ENCODE measurements around the gene ATG16L1. TPM values are rescaled to one million over a fixed set of nuclear protein-coding genes. Genes with fewer than 3 reads are reported as not detected.

ATG16L1 gene
- total and polyA plus RNA-seq, 2 donors (not counting 3 experiments of a cell fraction or from before 2014, with no cell fraction given): 18.1 to 29.8 TPM

DNA sequence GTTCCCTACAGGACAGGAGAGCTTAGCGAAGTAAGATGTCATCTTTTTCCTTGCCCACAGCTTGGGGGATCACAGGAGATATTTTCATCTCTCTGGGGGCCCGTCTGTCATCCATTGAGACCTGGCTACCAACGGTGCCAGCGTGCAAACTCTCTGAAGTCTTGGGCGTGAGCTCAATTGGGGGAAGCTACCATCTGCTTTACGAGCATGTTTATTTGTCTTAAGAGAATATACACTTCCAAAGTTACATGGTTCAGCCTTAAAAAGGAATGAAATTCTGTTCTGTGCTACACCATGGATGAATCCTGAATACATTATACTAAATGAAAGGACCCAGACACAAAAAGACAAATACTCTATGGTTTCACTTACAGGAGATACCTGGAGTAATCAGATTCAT lies 69.7 kb downstream of the ATG16L1 start:
- Histone ChIP-seq H3K9ac (replicated peaks; ENCODE audit: extremely low read depth, insufficient read depth, low read length) (no peak overlapping the region), H3K27me3 (ENCODE audit: control insufficient read depth in 2 of 2, insufficient read depth in 2 of 2, low read length in 2 of 2) (peaks cover 3 to 7% of the 10 kb centered on the region in 2 experiments), H2AFZ (ENCODE audit: low read depth, low read length) (no peak overlapping the region), H3K9me1 (replicated peaks; ENCODE audit: control insufficient read depth, extremely low read depth, insufficient read depth, low read length) (no peaks in the 10 kb centered on the region), H3K79me2 (ENCODE audit: control insufficient read depth, insufficient read depth, low read length) (no peaks in the 10 kb centered on the region), H3K4me1 (ENCODE audit: control insufficient read depth, extremely low read depth, insufficient read depth, low read length) (no peaks in the 10 kb centered on the region), H3K9me3 (replicated peaks; ENCODE audit: control insufficient read depth, insufficient read depth, low read length) (no peaks in the 10 kb centered on the region), H4K20me1 (replicated peaks; ENCODE audit: control insufficient read depth, extremely low read depth, insufficient read depth, low read length) (no peaks in the 10 kb centered on the region), H3K4me2 (ENCODE audit: insufficient read depth, low read length) (no peak overlapping the region), H3K4me3 (replicated peaks in 1 of 3; ENCODE audit: insufficient read depth in 1 of 3, low read depth in 1 of 3, low read length in 3 of 3) (no peak overlapping the region), H3K27ac (ENCODE audit: insufficient read depth, low read depth, low read length) (no peak overlapping the region), H3K36me3 (ENCODE audit: control insufficient read depth in 2 of 2, extremely low read depth in 1 of 2, insufficient read depth in 2 of 2, low read length in 2 of 2) (no peaks in the 10 kb centered on the region)
- intact Hi-C loops (cut with micrococcal nuclease) (no loop called here), dilution Hi-C loops (cut with MboI; ENCODE audit: extremely low pct_ligation_motif_present, low sequenced_read_pairs) (no loop called here)
- POLR2A ChIA-PET: no interaction called here
- BruUV-seq (replicated peaks): no TSS peak
- FAIRE-seq: no peak
- TF ChIP-seq, protein P1, sequence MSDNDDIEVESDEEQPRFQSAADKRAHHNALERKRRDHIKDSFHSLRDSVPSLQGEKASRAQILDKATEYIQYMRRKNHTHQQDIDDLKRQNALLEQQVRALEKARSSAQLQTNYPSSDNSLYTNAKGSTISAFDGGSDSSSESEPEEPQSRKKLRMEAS (IDR thresholded peaks at IDR 0.05; ENCODE audit: insufficient read depth, insufficient read length): no peak
- TF ChIP-seq EZH2 (IDR thresholded peaks at IDR 0.05; ENCODE audit: borderline replicate concordance, low read depth, low read length, severe bottlenecking): no peak
- no peak for TF ChIP-seq FOS (IDR thresholded peaks at IDR 0.05; ENCODE audit: borderline replicate concordance, insufficient read depth, low read length)
- no peak for TF ChIP-seq MYC (IDR thresholded peaks at IDR 0.05; ENCODE audit: low read depth, low read length)
- TF ChIP-seq POLR2AphosphoS5 (IDR thresholded peaks at IDR 0.05; ENCODE audit: insufficient read depth, low read depth, low read length): no peak
- TF ChIP-seq JUN (IDR thresholded peaks at IDR 0.05; ENCODE audit: borderline replicate concordance, insufficient read depth, insufficient read length, low read depth): no peak
- TF ChIP-seq, protein P2, sequence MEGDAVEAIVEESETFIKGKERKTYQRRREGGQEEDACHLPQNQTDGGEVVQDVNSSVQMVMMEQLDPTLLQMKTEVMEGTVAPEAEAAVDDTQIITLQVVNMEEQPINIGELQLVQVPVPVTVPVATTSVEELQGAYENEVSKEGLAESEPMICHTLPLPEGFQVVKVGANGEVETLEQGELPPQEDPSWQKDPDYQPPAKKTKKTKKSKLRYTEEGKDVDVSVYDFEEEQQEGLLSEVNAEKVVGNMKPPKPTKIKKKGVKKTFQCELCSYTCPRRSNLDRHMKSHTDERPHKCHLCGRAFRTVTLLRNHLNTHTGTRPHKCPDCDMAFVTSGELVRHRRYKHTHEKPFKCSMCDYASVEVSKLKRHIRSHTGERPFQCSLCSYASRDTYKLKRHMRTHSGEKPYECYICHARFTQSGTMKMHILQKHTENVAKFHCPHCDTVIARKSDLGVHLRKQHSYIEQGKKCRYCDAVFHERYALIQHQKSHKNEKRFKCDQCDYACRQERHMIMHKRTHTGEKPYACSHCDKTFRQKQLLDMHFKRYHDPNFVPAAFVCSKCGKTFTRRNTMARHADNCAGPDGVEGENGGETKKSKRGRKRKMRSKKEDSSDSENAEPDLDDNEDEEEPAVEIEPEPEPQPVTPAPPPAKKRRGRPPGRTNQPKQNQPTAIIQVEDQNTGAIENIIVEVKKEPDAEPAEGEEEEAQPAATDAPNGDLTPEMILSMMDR (IDR thresholded peaks at IDR 0.05; ENCODE audit: extremely low read depth in 1 of 2, insufficient read depth in 1 of 2, low read depth in 1 of 2, low read length in 2 of 2): no peak
- TF ChIP-seq POLR2A (IDR thresholded peaks at IDR 0.05; ENCODE audit: low read depth, low read length): no peak
- no peak for TF ChIP-seq GATA2 (IDR thresholded peaks at IDR 0.05; ENCODE audit: insufficient read depth, insufficient read length, low read depth, low read length)
- DNase-seq (ENCODE audit: low read depth, low spot score): no peak
- CTCF ChIA-PET: no interaction called here
